WTC11 (cell line): ENCODE results near the gene PSMB11. TPM values are rescaled to one million over a fixed set of nuclear protein-coding genes. Genes with fewer than 3 reads are reported as not detected.

Experiments used
- ATAC-seq: fragments of 200-7000 bp; cut with Tn5 transposase; 2 replicates; pipeline ENCODE4 v1.10.0; 2021; ENCODE audit warnings: mild to moderate bottlenecking, moderate library complexity
- CTCF ChIA-PET: fragments of 300-600 bp; sonication (Branson Sonifier 250); formaldehyde crosslinking; loops from one replicate; lab custom pipeline; 2021; ENCODE audit warnings: antibody characterized with exemption; lab: Charles Lee
- POLR2A ChIA-PET: fragments of 350-600 bp; sonication (Branson Sonifier 250); formaldehyde crosslinking; loops from one replicate; lab custom pipeline; 2021; ENCODE audit warnings: antibody characterized with exemption; lab: Charles Lee
- DNase-seq: peaks from one replicate; pipeline ENCODE4 v3.0.0; 2021; ENCODE audit warnings: low spot score
- H3K27ac Mint-ChIP-seq: 2 replicates; pipeline ENCODE4 v1.8.0; 2021; ENCODE audit warnings: mixed read lengths
- H3K27me3 Mint-ChIP-seq: 2 replicates; pipeline ENCODE4 v1.8.0; 2021; ENCODE audit warnings: low read depth, mild to moderate bottlenecking, moderate library complexity, mixed read lengths
- H3K36me3 Mint-ChIP-seq: 2 replicates; pipeline ENCODE4 v1.8.0; 2021; ENCODE audit warnings: mixed read lengths
- H3K4me1 Mint-ChIP-seq: 2 replicates; pipeline ENCODE4 v1.8.0; 2022; ENCODE audit warnings: mixed read lengths
- H3K4me3 Mint-ChIP-seq: 2 replicates; pipeline ENCODE4 v1.8.0; 2021; ENCODE audit warnings: mild to moderate bottlenecking, moderate library complexity, mixed read lengths
- H3K9me3 Mint-ChIP-seq: 2 replicates; pipeline ENCODE4 v1.8.0; 2021; ENCODE audit warnings: mixed read lengths
- FOXK1 ChIP-seq: sonication (generic); formaldehyde crosslinking; IDR thresholded peaks from 2 replicates; pipeline ENCODE4 v1.8.0; 2022; ENCODE audit warnings: mild to moderate bottlenecking, moderate library complexity, missing genetic modification reagents
- FOXP1 ChIP-seq: sonication (generic); formaldehyde crosslinking; IDR thresholded peaks from 2 replicates; pipeline ENCODE4 v1.8.0; 2022; ENCODE audit warnings: missing genetic modification reagents, mild to moderate bottlenecking, moderate library complexity, borderline replicate concordance
- GABPB1 ChIP-seq: sonication (generic); formaldehyde crosslinking; IDR thresholded peaks from 2 replicates; pipeline ENCODE4 v1.8.1; 2023; ENCODE audit warnings: mild to moderate bottlenecking, missing genetic modification reagents
- NFE2L1 ChIP-seq: sonication (generic); formaldehyde crosslinking; IDR thresholded peaks from 2 replicates; pipeline ENCODE4 v1.8.1; 2023; ENCODE audit warnings: missing genetic modification reagents
- OVOL2 ChIP-seq: fragments of 250-450 bp; sonication (Bioruptor Pico); IDR thresholded peaks from 2 replicates; pipeline ENCODE4 v1.9.0; 2021; ENCODE audit warnings: mild to moderate bottlenecking, borderline replicate concordance
- SP1 ChIP-seq: sonication (generic); formaldehyde crosslinking; conservative IDR thresholded peaks from 2 replicates; pipeline ENCODE4 v1.8.1; 2022; ENCODE audit warnings: missing genetic modification reagents
- TP53 ChIP-seq: sonication (generic); formaldehyde crosslinking; IDR thresholded peaks from 2 replicates; pipeline ENCODE4 v1.8.1; 2023; ENCODE audit warnings: mild to moderate bottlenecking, missing genetic modification reagents
- ZNF121 ChIP-seq: sonication (generic); formaldehyde crosslinking; IDR thresholded peaks from 2 replicates; pipeline ENCODE4 v1.8.0; 2023; ENCODE audit warnings: missing genetic modification reagents
- ZNF263 ChIP-seq: sonication (generic); formaldehyde crosslinking; IDR thresholded peaks from 2 replicates; pipeline ENCODE4 v1.8.1; 2022; ENCODE audit warnings: low read depth, mild to moderate bottlenecking, moderate library complexity, missing genetic modification reagents
- total RNA-seq: library from RNA; stranded (reverse); gene quantifications from 3 replicates; pipeline ENCODE4 v1.2.3, GENCODE V29; 2021
- TF ChIP-seq, protein P1 (sequence below): fragments of 250-450 bp; sonication (Bioruptor Pico); IDR thresholded peaks from 2 replicates; pipeline ENCODE4 v1.9.0; 2021; ENCODE audit warnings: mild to moderate bottlenecking, borderline replicate concordance
- TF ChIP-seq, protein P2 (sequence below): fragments of 250-450 bp; sonication (Bioruptor Pico); IDR thresholded peaks from 2 replicates; pipeline ENCODE4 v1.9.0; 2021; ENCODE audit warnings: moderate library complexity, mild to moderate bottlenecking, inconsistent platforms, borderline replicate concordance
- TF ChIP-seq, protein P3 (sequence below): sonication (generic); formaldehyde crosslinking; IDR thresholded peaks from 2 replicates; pipeline ENCODE4 v1.8.1; 2023; ENCODE audit warnings: mild to moderate bottlenecking, missing genetic modification reagents, moderate library complexity
- TF ChIP-seq, protein P4 (sequence below): sonication (generic); formaldehyde crosslinking; IDR thresholded peaks from 2 replicates; pipeline ENCODE4 v1.8.1; 2022; ENCODE audit warnings: mild to moderate bottlenecking, moderate library complexity, missing genetic modification reagents

The PSMB11 gene
- total RNA-seq, 1 experiment from 2014 or later = not detected

DNA sequence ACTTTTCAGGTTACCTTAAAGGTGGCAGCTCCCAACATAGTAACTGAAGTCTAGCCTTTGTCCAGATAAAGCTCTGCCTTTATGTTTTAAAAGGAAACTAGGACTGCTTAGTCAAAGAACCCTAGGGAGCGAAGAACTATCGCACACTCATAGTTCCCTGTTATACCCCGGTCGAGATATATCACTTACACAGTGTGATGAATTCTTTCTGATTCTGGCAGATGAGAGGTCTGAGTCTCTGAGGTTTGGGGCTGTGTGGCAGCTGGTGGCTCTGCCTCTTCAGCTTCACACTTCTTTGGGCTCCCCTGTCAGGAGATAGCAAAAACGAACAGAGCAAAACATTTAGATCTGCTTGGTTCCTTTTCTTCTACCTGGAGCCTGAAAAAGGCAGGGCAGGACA is 36.0 kb downstream of the PSMB11 start (continued):
- TF ChIP-seq, protein P1, sequence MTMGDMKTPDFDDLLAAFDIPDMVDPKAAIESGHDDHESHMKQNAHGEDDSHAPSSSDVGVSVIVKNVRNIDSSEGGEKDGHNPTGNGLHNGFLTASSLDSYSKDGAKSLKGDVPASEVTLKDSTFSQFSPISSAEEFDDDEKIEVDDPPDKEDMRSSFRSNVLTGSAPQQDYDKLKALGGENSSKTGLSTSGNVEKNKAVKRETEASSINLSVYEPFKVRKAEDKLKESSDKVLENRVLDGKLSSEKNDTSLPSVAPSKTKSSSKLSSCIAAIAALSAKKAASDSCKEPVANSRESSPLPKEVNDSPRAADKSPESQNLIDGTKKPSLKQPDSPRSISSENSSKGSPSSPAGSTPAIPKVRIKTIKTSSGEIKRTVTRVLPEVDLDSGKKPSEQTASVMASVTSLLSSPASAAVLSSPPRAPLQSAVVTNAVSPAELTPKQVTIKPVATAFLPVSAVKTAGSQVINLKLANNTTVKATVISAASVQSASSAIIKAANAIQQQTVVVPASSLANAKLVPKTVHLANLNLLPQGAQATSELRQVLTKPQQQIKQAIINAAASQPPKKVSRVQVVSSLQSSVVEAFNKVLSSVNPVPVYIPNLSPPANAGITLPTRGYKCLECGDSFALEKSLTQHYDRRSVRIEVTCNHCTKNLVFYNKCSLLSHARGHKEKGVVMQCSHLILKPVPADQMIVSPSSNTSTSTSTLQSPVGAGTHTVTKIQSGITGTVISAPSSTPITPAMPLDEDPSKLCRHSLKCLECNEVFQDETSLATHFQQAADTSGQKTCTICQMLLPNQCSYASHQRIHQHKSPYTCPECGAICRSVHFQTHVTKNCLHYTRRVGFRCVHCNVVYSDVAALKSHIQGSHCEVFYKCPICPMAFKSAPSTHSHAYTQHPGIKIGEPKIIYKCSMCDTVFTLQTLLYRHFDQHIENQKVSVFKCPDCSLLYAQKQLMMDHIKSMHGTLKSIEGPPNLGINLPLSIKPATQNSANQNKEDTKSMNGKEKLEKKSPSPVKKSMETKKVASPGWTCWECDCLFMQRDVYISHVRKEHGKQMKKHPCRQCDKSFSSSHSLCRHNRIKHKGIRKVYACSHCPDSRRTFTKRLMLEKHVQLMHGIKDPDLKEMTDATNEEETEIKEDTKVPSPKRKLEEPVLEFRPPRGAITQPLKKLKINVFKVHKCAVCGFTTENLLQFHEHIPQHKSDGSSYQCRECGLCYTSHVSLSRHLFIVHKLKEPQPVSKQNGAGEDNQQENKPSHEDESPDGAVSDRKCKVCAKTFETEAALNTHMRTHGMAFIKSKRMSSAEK (CRISPR knock-in tag) = no peak
- TF ChIP-seq OVOL2 (CRISPR knock-in tag) = no peak
- no peak for TF ChIP-seq FOXK1 (CRISPR knock-in tag)
- TF ChIP-seq, protein P2, sequence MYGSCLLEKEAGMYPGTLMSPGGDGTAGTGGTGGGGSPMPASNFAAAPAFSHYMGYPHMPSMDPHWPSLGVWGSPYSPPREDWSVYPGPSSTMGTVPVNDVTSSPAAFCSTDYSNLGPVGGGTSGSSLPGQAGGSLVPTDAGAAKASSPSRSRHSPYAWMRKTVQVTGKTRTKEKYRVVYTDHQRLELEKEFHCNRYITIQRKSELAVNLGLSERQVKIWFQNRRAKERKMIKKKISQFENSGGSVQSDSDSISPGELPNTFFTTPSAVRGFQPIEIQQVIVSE (CRISPR knock-in tag) = no peak
- no peak for TF ChIP-seq GABPB1 (CRISPR knock-in tag)
- TF ChIP-seq FOXP1 (CRISPR knock-in tag) = no peak
- no peak for TF ChIP-seq ZNF263
- no peak for TF ChIP-seq TP53 (CRISPR knock-in tag)
- TF ChIP-seq, all 79 proteins: peak for 0

DNA sequence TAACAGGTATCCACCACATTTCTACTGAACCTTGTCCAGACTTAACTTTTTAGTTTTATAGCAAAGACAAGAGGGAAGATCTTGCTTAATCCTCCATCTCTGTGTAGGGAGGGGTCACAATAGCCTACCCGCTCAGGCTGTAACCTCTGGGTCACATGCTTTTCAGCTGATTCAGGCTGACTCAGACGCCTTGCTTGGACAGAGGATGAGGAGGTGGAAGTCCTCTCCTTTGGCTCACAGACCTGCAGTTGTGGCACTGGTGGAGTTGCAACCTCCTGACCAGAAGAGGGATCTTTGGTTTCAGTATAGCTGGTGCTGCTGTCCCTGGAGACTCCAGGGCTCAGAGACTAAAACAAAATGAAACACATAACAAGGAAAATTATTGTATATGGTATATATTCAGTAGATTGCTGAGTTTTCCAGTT is 36.7 kb downstream of the PSMB11 start:
- CTCF ChIA-PET = interaction anchor here (2.9 kb wide), 1 partner anchor 10 kb away, joined by 52 read pairs; no protein-coding TSS in a partner anchor
- Mint-ChIP-seq H3K27ac (no peak overlapping the region), H3K4me3 (no peak overlapping the region), H3K36me3 (peaks cover 83% of the 10 kb centered on the region), H3K4me1 (no peaks in the 10 kb centered on the region), H3K27me3 (no peaks in the 10 kb centered on the region), H3K9me3 (no peaks in the 10 kb centered on the region)
- TF ChIP-seq ZNF121 (no peak), SP1 (CRISPR knock-in tag) (no peak), NFE2L1 (CRISPR knock-in tag) (no peak), FOXP1 (CRISPR knock-in tag) (no peak)
- TF ChIP-seq, protein P3, sequence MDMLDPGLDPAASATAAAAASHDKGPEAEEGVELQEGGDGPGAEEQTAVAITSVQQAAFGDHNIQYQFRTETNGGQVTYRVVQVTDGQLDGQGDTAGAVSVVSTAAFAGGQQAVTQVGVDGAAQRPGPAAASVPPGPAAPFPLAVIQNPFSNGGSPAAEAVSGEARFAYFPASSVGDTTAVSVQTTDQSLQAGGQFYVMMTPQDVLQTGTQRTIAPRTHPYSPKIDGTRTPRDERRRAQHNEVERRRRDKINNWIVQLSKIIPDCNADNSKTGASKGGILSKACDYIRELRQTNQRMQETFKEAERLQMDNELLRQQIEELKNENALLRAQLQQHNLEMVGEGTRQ (CRISPR knock-in tag) = no peak
- TF ChIP-seq, protein P4, sequence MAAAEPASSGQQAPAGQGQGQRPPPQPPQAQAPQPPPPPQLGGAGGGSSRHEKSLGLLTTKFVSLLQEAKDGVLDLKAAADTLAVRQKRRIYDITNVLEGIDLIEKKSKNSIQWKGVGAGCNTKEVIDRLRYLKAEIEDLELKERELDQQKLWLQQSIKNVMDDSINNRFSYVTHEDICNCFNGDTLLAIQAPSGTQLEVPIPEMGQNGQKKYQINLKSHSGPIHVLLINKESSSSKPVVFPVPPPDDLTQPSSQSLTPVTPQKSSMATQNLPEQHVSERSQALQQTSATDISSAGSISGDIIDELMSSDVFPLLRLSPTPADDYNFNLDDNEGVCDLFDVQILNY (CRISPR knock-in tag) = no peak
- TF ChIP-seq, protein P1 (CRISPR knock-in tag) = no peak
- ATAC-seq = no peak
- DNase-seq = no peak
- POLR2A ChIA-PET = interaction anchor here (0.5 to 2.1 kb wide), 2 partner anchors 16 to 169 kb away, joined by 3 to 7 read pairs; partner anchors contain the start of genes ACIN1 and C14orf119
